A673 (cell line): ENCODE measurements around the gene DISP3. TPM values are rescaled to one million over a fixed set of nuclear protein-coding genes. Genes with fewer than 3 reads are reported as not detected.

Experiments used
- BruUV-seq: library from RNA; stranded (reverse); fragments of 400-500 nt; replicated peaks from 2 replicates; lab custom pipeline; 2021; lab: Mats Ljungman, UMichigan
- CTCF ChIA-PET: fragments of 300-600 bp; sonication (Branson Sonifier 250); formaldehyde crosslinking; loops from one replicate; lab custom pipeline; 2022; ENCODE audit warnings: antibody characterized with exemption; lab: Charles Lee
- POLR2A ChIA-PET: fragments of 300-600 bp; sonication (Branson Sonifier 250); formaldehyde crosslinking; loops from one replicate; lab custom pipeline; 2022; ENCODE audit warnings: antibody characterized with exemption; ENCODE audit not compliant: low non-redundant PET; lab: Charles Lee
- DNase-seq: peaks from one replicate; pipeline ENCODE4 v3.0.0-alpha.2; 2015; ENCODE audit warnings: low spot score
- H3K27ac ChIP-seq: fragments of 200-600 bp; sonication (generic); 2 replicates; pipeline ENCODE4 v1.5.1; 2016; ENCODE audit warnings: mixed run types, low read depth, mild to moderate bottlenecking, mixed read lengths, antibody characterized with exemption, low read length; ENCODE audit not compliant: poor library complexity, severe bottlenecking
- H3K27me3 ChIP-seq: fragments of 200-600 bp; sonication (generic); replicated peaks from 2 replicates; pipeline ENCODE4 v1.6.1; 2017; ENCODE audit warnings: mixed run types, low read depth, mild to moderate bottlenecking, mixed read lengths, antibody characterized with exemption, low read length; ENCODE audit not compliant: insufficient read depth, poor library complexity
- H3K36me3 ChIP-seq: fragments of 200-600 bp; sonication (generic); 2 replicates; pipeline ENCODE4 v1.6.1; 2016; ENCODE audit warnings: mixed run types, mild to moderate bottlenecking, mixed read lengths, antibody characterized with exemption, low read length; ENCODE audit not compliant: insufficient read depth, poor library complexity, severe bottlenecking
- H3K4me1 ChIP-seq: fragments of 200-600 bp; sonication (generic); 2 replicates; pipeline ENCODE4 v1.6.1; 2017; ENCODE audit warnings: mixed run types, mild to moderate bottlenecking, mixed read lengths, antibody characterized with exemption, low read length; ENCODE audit not compliant: insufficient read depth, poor library complexity, severe bottlenecking
- H3K4me3 ChIP-seq: fragments of 200-600 bp; sonication (generic); 2 replicates; pipeline ENCODE4 v1.5.1; 2016; ENCODE audit warnings: low read depth, mixed run types, mild to moderate bottlenecking, mixed read lengths, low read length; ENCODE audit not compliant: poor library complexity, severe bottlenecking
- H3K9me3 ChIP-seq: fragments of 200-600 bp; sonication (generic); 2 replicates; pipeline ENCODE4 v1.6.1; 2016; ENCODE audit warnings: mixed run types, low read depth, mild to moderate bottlenecking, mixed read lengths, antibody characterized with exemption, low read length; ENCODE audit not compliant: poor library complexity, severe bottlenecking
- EZH2 ChIP-seq: fragments of 200-600 bp; sonication (generic); IDR thresholded peaks from 2 replicates; pipeline ENCODE4 v1.6.1; 2017; ENCODE audit warnings: borderline replicate concordance, low read depth, mild to moderate bottlenecking, mixed read lengths, antibody characterized with exemption, low read length; ENCODE audit not compliant: poor library complexity, severe bottlenecking
- intact Hi-C: fragments of 100-400 bp; cut with micrococcal nuclease; formaldehyde crosslinking; loops from one replicate; pipeline ENCODE4 v1.10.0; 2022; ENCODE audit not compliant: unreplicated experiment
- total RNA-seq: library from RNA; stranded (reverse); gene quantifications from 2 replicates; pipeline ENCODE4 v1.2.3, GENCODE V29; 2021
- TF ChIP-seq, protein P1 (sequence below): fragments of 300-800, 200-600 bp; sonication (generic); conservative IDR thresholded peaks from 2 replicates; pipeline ENCODE4 v1.5.1; 2017; ENCODE audit warnings: low read depth, mild to moderate bottlenecking, antibody characterized with exemption, low read length, moderate library complexity, mixed read lengths

Gene DISP3
- total RNA-seq, 1 experiment from 2014 or later: 0.49 TPM

DNA sequence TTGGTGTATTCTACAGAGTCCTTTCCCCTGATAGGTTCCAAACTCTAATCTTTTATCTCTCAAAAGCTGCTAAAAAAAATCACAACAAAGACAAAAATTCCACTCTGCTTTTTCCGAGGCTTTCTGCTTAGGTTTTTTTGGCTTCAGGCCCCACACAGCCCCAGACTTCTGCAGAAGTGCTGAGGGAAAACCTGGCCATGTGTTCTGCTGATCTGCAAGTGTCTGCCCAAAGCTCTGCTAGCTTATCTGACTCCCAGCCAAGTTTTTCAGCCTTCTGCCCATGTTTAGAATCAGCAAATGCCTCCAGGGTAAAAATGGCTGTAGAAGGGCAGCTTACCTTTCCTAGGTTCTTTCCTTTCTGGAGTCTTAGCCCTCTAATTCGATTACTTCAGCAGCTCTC, 28.4 kb downstream of the DISP3 start:
- intact Hi-C loops: no loop called here
- Histone ChIP-seq H3K27ac (no peak overlapping the region), H3K27me3 (peaks cover 4% of the 10 kb centered on the region), H3K9me3 (peaks cover 15% of the 10 kb centered on the region), H3K4me1 (no peaks in the 10 kb centered on the region), H3K36me3 (no peaks in the 10 kb centered on the region), H3K4me3 (no peak overlapping the region)
- BruUV-seq: no TSS peak
- no peak for TF ChIP-seq EZH2
- TF ChIP-seq, protein P1, sequence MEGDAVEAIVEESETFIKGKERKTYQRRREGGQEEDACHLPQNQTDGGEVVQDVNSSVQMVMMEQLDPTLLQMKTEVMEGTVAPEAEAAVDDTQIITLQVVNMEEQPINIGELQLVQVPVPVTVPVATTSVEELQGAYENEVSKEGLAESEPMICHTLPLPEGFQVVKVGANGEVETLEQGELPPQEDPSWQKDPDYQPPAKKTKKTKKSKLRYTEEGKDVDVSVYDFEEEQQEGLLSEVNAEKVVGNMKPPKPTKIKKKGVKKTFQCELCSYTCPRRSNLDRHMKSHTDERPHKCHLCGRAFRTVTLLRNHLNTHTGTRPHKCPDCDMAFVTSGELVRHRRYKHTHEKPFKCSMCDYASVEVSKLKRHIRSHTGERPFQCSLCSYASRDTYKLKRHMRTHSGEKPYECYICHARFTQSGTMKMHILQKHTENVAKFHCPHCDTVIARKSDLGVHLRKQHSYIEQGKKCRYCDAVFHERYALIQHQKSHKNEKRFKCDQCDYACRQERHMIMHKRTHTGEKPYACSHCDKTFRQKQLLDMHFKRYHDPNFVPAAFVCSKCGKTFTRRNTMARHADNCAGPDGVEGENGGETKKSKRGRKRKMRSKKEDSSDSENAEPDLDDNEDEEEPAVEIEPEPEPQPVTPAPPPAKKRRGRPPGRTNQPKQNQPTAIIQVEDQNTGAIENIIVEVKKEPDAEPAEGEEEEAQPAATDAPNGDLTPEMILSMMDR: no peak
- ChIA-PET CTCF (no interaction called here), POLR2A (interaction anchor here (0.7 kb wide), 1 partner anchor 99 kb away, joined by 4 read pairs; no protein-coding TSS in a partner anchor)
- no peak for DNase-seq

DNA sequence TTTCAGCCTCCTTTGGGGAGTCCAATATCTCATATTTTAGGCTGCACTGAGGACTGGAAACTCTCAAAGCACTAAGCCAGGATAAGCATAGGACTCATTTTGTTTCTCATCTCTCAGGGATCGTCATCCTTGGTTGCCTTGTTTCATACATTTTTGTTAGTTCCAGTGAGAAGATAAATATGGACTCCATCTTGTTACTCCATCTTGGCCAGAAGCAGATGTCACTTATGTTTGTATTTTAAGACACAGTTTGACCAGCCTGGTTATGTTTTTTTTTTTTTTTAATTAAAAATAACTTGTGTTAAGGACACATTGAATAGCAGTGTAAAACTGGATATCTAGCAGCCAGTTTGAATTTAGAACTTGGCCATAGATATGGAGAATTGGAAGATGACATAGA, 34.7 kb downstream of the DISP3 start:
- intact Hi-C loops: no loop called here
- TF ChIP-seq, protein P1: no peak
- TF ChIP-seq EZH2: no peak
- Histone ChIP-seq H3K4me1 (no peaks in the 10 kb centered on the region), H3K4me3 (no peak overlapping the region), H3K27me3 (peaks cover 4% of the 10 kb centered on the region), H3K36me3 (no peaks in the 10 kb centered on the region), H3K9me3 (no peaks in the 10 kb centered on the region), H3K27ac (no peak overlapping the region)
- CTCF ChIA-PET: no interaction called here
- BruUV-seq: no TSS peak
- no peak for DNase-seq
- POLR2A ChIA-PET: no interaction called here

DNA sequence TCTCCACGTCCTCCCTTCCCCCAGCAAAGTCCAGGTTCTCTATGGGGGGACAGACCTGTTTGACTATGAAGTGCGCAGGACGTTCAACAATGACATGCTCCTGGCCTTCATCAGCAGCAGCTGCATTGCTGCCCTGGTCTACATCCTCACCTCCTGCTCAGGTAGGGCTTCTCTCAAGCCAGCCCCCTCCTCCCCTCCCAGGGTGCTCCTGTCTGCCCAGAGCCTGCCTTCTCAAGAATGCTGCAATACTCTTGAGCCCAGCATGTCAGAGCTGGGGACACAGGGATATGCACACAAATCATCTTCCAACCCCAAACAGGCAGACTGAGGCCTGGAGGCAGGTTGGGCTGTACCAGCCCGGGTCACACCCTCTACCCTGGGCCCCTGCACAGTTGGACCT, 35.4 kb downstream of the DISP3 start:
- H3K27me3 ChIP-seq: peaks cover 4% of the 10 kb centered on the region
- H3K4me3 ChIP-seq: no peak overlapping the region
- intact Hi-C loops: no loop called here
- H3K9me3 ChIP-seq: no peaks in the 10 kb centered on the region
- TF ChIP-seq, protein P1: no peak
- TF ChIP-seq EZH2: no peak
- H3K27ac ChIP-seq: no peak overlapping the region
- no peak for DNase-seq
- CTCF ChIA-PET: no interaction called here
- no TSS peak for BruUV-seq
- no peaks in the 10 kb centered on the region for H3K4me1 ChIP-seq
- H3K36me3 ChIP-seq: no peaks in the 10 kb centered on the region
- POLR2A ChIA-PET: no interaction called here
